SK-N-MC (cell line): Measurements from ENCODE around the gene C12orf54.
"Not testable (repeated sequence)": the region's sequence is repeated elsewhere in the genome, so short reads cannot be mapped to it uniquely, and the experiment has no call there.

ENCODE experiments used
- DNase-seq: peaks from one replicate; pipeline ENCODE4 v3.0.0-alpha.2; 2011; ENCODE audit warnings: low read depth, low spot score
- H3K27ac ChIP-seq: fragments of 200-600 bp; sonication (generic); 2 replicates; pipeline ENCODE4 v1.5.1; 2016; ENCODE audit warnings: mixed run types
- H3K36me3 ChIP-seq: fragments of 200-600 bp; sonication (generic); 2 replicates; pipeline ENCODE4 v1.6.1; 2017; ENCODE audit warnings: antibody characterized with exemption, low read length, mixed read lengths; ENCODE audit not compliant: insufficient read depth
- H3K4me3 ChIP-seq: fragments of 200-600 bp; sonication (generic); 2 replicates; pipeline ENCODE4 v1.5.1; 2016
- H3K9ac ChIP-seq: fragments of 200-600 bp; sonication (generic); 2 replicates; pipeline ENCODE4 v1.8.0; 2017; ENCODE audit warnings: mixed run types, mixed read lengths; ENCODE audit not compliant: insufficient read length
- H3K9me3 ChIP-seq: fragments of 200-600 bp; sonication (generic); 2 replicates; pipeline ENCODE4 v1.6.1; 2017; ENCODE audit warnings: low read depth, mild to moderate bottlenecking, antibody characterized with exemption, low read length, moderate library complexity, mixed read lengths
- EZH2 ChIP-seq: fragments of 200-600 bp; sonication (generic); IDR thresholded peaks from one replicate; pipeline ENCODE4 v1.6.1; 2017; ENCODE audit warnings: antibody characterized with exemption
- FOXP2 ChIP-seq: optimal IDR thresholded peaks from 2 replicates; pipeline ENCODE3; 2011; ENCODE audit warnings: mild to moderate bottlenecking, moderate library complexity; ENCODE audit not compliant: insufficient read depth; ENCODE audit errors: extremely low read length, control extremely low read depth
- POLR2AphosphoS5 ChIP-seq: IDR thresholded peaks from 2 replicates; pipeline ENCODE4 v1.6.1; 2012; ENCODE audit warnings: mild to moderate bottlenecking, low read depth, low read length, borderline replicate concordance

Gene C12orf54

GRCh38 chr12:48482198-48482597 lies at the start of gene C12orf54:
TSS of gene C12orf54 (plus strand) at chr12:48482498. CDS start at chr12:48483297, 799 bp downstream.
- TF ChIP-seq POLR2AphosphoS5 = no peak
- no peak for TF ChIP-seq FOXP2
- TF ChIP-seq EZH2 = no peak
- no peaks in the 10 kb centered on the region for H3K9me3 ChIP-seq
- no peak within 1 kb of the TSS for H3K27ac ChIP-seq
- no peaks in the 10 kb centered on the region for H3K36me3 ChIP-seq
- no peak for DNase-seq
- no peak within 1 kb of the TSS for H3K9ac ChIP-seq
- H3K4me3 ChIP-seq = no peak within 1 kb of the TSS

- H3K9me3 ChIP-seq, H3K4me3 ChIP-seq, H3K27ac ChIP-seq, DNase-seq, H3K36me3 ChIP-seq, H3K9ac ChIP-seq: not testable (repeated sequence)
Observed at GRCh38 chr12:48434016-48434415, 48.3 kb upstream of the C12orf54 start.

- no peak for TF ChIP-seq FOXP2
- TF ChIP-seq POLR2AphosphoS5 = no peak
- TF ChIP-seq EZH2 = no peak
- Histone ChIP-seq H3K9me3 (no peaks in the 10 kb centered on the region), H3K27ac (no peak overlapping the region), H3K9ac (no peak overlapping the region), H3K4me3 (no peak overlapping the region), H3K36me3 (no peaks in the 10 kb centered on the region)
- no peak for DNase-seq
Observed at GRCh38 chr12:48441069-48441468, 41.2 kb upstream of the C12orf54 start.

- Histone ChIP-seq H3K9me3 (no peaks in the 10 kb centered on the region), H3K36me3 (no peaks in the 10 kb centered on the region), H3K27ac (peak overlapping the region; percentile 62; the same call in 1 of the 2 replicates), H3K4me3 (no peak overlapping the region), H3K9ac (no peak overlapping the region)
- TF ChIP-seq EZH2 (no peak), POLR2AphosphoS5 (no peak), FOXP2 (no peak)
- no peak for DNase-seq
Observed at GRCh38 chr12:48442179-48442847, 40.0 kb upstream of the C12orf54 start.

- no peak overlapping the region; the same call in 1 of the 2 replicates for H3K4me3 ChIP-seq
- H3K9ac ChIP-seq = no peak overlapping the region
- TF ChIP-seq EZH2 = no peak
- no peak for TF ChIP-seq POLR2AphosphoS5
- TF ChIP-seq FOXP2 = no peak
- no peak for DNase-seq
- no peaks in the 10 kb centered on the region for H3K36me3 ChIP-seq
- H3K9me3 ChIP-seq = no peaks in the 10 kb centered on the region
- 0 out of 2 replicates have a peak overlapping the region, but pooled peaks have one; percentile 80 for H3K27ac ChIP-seq
Observed at GRCh38 chr12:48445538-48445937, 36.8 kb upstream of the C12orf54 start.

GRCh38 chr12:48446161-48446776 lies 36.0 kb upstream of the C12orf54 start:
- Histone ChIP-seq H3K9ac (peak overlapping the region; percentile 60), H3K9me3 (no peaks in the 10 kb centered on the region), H3K27ac (peak overlapping the region; percentile 80), H3K4me3 (peak overlapping the region; percentile 35), H3K36me3 (no peaks in the 10 kb centered on the region)
- no peak for TF ChIP-seq FOXP2
- TF ChIP-seq EZH2 = no peak
- TF ChIP-seq POLR2AphosphoS5 = no peak
- DNase-seq = no peak

GRCh38 chr12:48447755-48448154 lies 34.5 kb upstream of the C12orf54 start:
- Histone ChIP-seq H3K9me3 (no peaks in the 10 kb centered on the region), H3K9ac (no peak overlapping the region), H3K4me3 (no peak overlapping the region), H3K36me3 (no peaks in the 10 kb centered on the region), H3K27ac (no peak overlapping the region)
- TF ChIP-seq FOXP2 = no peak
- TF ChIP-seq POLR2AphosphoS5 = no peak
- no peak for TF ChIP-seq EZH2
- no peak for DNase-seq

- no peak for TF ChIP-seq POLR2AphosphoS5
- no peak for TF ChIP-seq FOXP2
- TF ChIP-seq EZH2 = no peak
- Histone ChIP-seq H3K9ac (no peak overlapping the region), H3K4me3 (no peak overlapping the region), H3K36me3 (no peaks in the 10 kb centered on the region), H3K27ac (no peak overlapping the region), H3K9me3 (no peaks in the 10 kb centered on the region)
- no peak for DNase-seq
Observed at GRCh38 chr12:48451372-48451771, 30.9 kb upstream of the C12orf54 start.

- H3K36me3 ChIP-seq = not testable (repeated sequence)
Observed at GRCh38 chr12:48452961-48453360, 29.3 kb upstream of the C12orf54 start.

More at GRCh38 chr12:48452961-48453360, 29.3 kb upstream of the C12orf54 start:
- H3K27ac ChIP-seq, H3K9ac ChIP-seq, H3K9me3 ChIP-seq, DNase-seq, H3K4me3 ChIP-seq: not testable (repeated sequence)
